Measurements from ENCODE around the gene PTHLH. TPM values are rescaled to one million over a fixed set of nuclear protein-coding genes. Genes with fewer than 3 reads are reported as not detected.

PTHLH gene
- total and polyA plus RNA-seq, 2 donors (not counting 3 experiments of a cell fraction or from before 2014, with no cell fraction given) = 0.60 to 0.65 TPM

DNA sequence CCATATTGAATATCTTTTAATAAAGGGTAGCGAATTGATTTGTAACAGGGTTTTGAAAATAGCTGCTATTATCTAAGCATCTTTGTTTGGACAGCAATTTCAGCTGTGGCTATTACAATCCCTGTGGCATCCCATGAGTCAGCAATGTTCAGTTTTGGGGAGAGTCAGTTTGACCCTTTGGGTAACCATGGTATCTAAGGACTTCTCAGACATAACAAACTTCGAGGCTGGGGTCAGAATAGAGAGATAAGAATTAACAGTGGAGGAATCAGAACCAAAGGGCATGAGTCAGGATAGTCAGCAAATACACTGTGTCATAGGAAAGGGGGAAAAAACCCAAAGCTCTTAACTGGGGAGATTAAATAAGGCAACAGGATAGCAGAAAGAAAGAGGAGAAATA, 11.7 kb upstream of the PTHLH start:
- peak; percentile 34 for DNase-seq (ENCODE audit: low read depth, low spot score)
- Histone ChIP-seq H3K27ac (ENCODE audit: insufficient read depth, low read depth, low read length) (no peak overlapping the region), H3K4me3 (replicated peaks in 1 of 3; ENCODE audit: insufficient read depth in 1 of 3, low read depth in 1 of 3, low read length in 3 of 3) (no peak overlapping the region), H3K4me1 (ENCODE audit: control insufficient read depth, extremely low read depth, insufficient read depth, low read length) (no peaks in the 10 kb centered on the region), H3K4me2 (ENCODE audit: insufficient read depth, low read length) (no peak overlapping the region), H2AFZ (ENCODE audit: low read depth, low read length) (no peak overlapping the region), H4K20me1 (replicated peaks; ENCODE audit: control insufficient read depth, extremely low read depth, insufficient read depth, low read length) (no peaks in the 10 kb centered on the region), H3K27me3 (ENCODE audit: control insufficient read depth in 2 of 2, insufficient read depth in 2 of 2, low read length in 2 of 2) (no peaks in the 10 kb centered on the region), H3K9ac (replicated peaks; ENCODE audit: extremely low read depth, insufficient read depth, low read length) (no peak overlapping the region), H3K79me2 (ENCODE audit: control insufficient read depth, insufficient read depth, low read length) (no peaks in the 10 kb centered on the region), H3K9me1 (replicated peaks; ENCODE audit: control insufficient read depth, extremely low read depth, insufficient read depth, low read length) (no peaks in the 10 kb centered on the region), H3K36me3 (ENCODE audit: control insufficient read depth in 2 of 2, extremely low read depth in 1 of 2, insufficient read depth in 2 of 2, low read length in 2 of 2) (no peaks in the 10 kb centered on the region), H3K9me3 (replicated peaks; ENCODE audit: control insufficient read depth, insufficient read depth, low read length) (no peaks in the 10 kb centered on the region)
- dilution Hi-C loops (cut with MboI; ENCODE audit: extremely low pct_ligation_motif_present, low sequenced_read_pairs) = no loop called here
- POLR2A ChIA-PET = no interaction called here
- CTCF ChIA-PET = interaction anchor here (1.2 kb wide), 1 partner anchor 186 kb away, joined by 3 read pairs; no protein-coding TSS in a partner anchor
- no TSS peak for BruUV-seq (replicated peaks)
- FAIRE-seq = no peak
- intact Hi-C loops (cut with micrococcal nuclease) = no loop called here
- peak; percentile 64 for TF ChIP-seq FOS (IDR thresholded peaks at IDR 0.05; ENCODE audit: borderline replicate concordance, insufficient read depth, low read length)
- peak; percentile 84 for TF ChIP-seq GATA2 (IDR thresholded peaks at IDR 0.05; ENCODE audit: insufficient read depth, insufficient read length, low read depth, low read length)
- no peak for TF ChIP-seq POLR2AphosphoS5 (IDR thresholded peaks at IDR 0.05; ENCODE audit: insufficient read depth, low read depth, low read length)

DNA sequence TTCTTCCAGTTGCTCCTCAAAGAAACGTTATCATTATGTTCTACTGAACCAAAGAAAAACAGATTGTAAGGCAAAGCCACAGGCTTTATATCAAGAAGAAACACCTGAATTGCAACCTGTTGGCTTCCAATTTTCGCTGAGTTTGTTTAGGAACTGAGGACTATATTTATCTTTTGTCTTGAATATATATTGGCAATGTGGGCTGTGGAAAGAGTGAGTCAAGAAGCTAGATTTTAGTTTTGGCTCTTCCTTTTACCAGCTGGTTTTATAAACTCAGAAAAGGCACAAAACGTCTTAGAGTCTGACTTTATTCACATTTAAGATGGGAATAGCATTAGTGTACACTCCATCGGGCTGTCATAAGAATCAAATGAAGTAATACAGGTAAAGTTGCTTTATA, 10.4 kb upstream of the PTHLH start:
- Histone ChIP-seq H3K9me3 (replicated peaks; ENCODE audit: control insufficient read depth, insufficient read depth, low read length) (no peaks in the 10 kb centered on the region), H3K36me3 (ENCODE audit: control insufficient read depth in 2 of 2, extremely low read depth in 1 of 2, insufficient read depth in 2 of 2, low read length in 2 of 2) (no peaks in the 10 kb centered on the region), H3K27me3 (ENCODE audit: control insufficient read depth in 2 of 2, insufficient read depth in 2 of 2, low read length in 2 of 2) (no peaks in the 10 kb centered on the region), H3K4me2 (ENCODE audit: insufficient read depth, low read length) (no peak overlapping the region), H3K79me2 (ENCODE audit: control insufficient read depth, insufficient read depth, low read length) (no peaks in the 10 kb centered on the region), H2AFZ (ENCODE audit: low read depth, low read length) (no peak overlapping the region), H3K4me1 (ENCODE audit: control insufficient read depth, extremely low read depth, insufficient read depth, low read length) (no peaks in the 10 kb centered on the region), H3K9ac (replicated peaks; ENCODE audit: extremely low read depth, insufficient read depth, low read length) (no peak overlapping the region), H3K27ac (ENCODE audit: insufficient read depth, low read depth, low read length) (no peak overlapping the region), H3K4me3 (replicated peaks in 1 of 3; ENCODE audit: insufficient read depth in 1 of 3, low read depth in 1 of 3, low read length in 3 of 3) (no peak overlapping the region), H3K9me1 (replicated peaks; ENCODE audit: control insufficient read depth, extremely low read depth, insufficient read depth, low read length) (no peaks in the 10 kb centered on the region), H4K20me1 (replicated peaks; ENCODE audit: control insufficient read depth, extremely low read depth, insufficient read depth, low read length) (no peaks in the 10 kb centered on the region)
- DNase-seq (ENCODE audit: low read depth, low spot score) = no peak
- ChIA-PET POLR2A (no interaction called here), CTCF (interaction anchor here (0.7 kb wide), 1 partner anchor 173 kb away, joined by 3 read pairs; no protein-coding TSS in a partner anchor)
- intact Hi-C loops (cut with micrococcal nuclease) = no loop called here
- FAIRE-seq = no peak
- TF ChIP-seq JUN (IDR thresholded peaks at IDR 0.05; ENCODE audit: borderline replicate concordance, insufficient read depth, insufficient read length, low read depth) (no peak), FOS (IDR thresholded peaks at IDR 0.05; ENCODE audit: borderline replicate concordance, insufficient read depth, low read length) (no peak), GATA2 (IDR thresholded peaks at IDR 0.05; ENCODE audit: insufficient read depth, insufficient read length, low read depth, low read length) (no peak), EZH2 (IDR thresholded peaks at IDR 0.05; ENCODE audit: borderline replicate concordance, low read depth, low read length, severe bottlenecking) (no peak), POLR2A (IDR thresholded peaks at IDR 0.05; ENCODE audit: low read depth, low read length) (no peak), MYC (IDR thresholded peaks at IDR 0.05; ENCODE audit: low read depth, low read length) (no peak), POLR2AphosphoS5 (IDR thresholded peaks at IDR 0.05; ENCODE audit: insufficient read depth, low read depth, low read length) (no peak)
- TF ChIP-seq, protein P1, sequence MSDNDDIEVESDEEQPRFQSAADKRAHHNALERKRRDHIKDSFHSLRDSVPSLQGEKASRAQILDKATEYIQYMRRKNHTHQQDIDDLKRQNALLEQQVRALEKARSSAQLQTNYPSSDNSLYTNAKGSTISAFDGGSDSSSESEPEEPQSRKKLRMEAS (IDR thresholded peaks at IDR 0.05; ENCODE audit: insufficient read depth, insufficient read length) = no peak
- TF ChIP-seq, protein P2, sequence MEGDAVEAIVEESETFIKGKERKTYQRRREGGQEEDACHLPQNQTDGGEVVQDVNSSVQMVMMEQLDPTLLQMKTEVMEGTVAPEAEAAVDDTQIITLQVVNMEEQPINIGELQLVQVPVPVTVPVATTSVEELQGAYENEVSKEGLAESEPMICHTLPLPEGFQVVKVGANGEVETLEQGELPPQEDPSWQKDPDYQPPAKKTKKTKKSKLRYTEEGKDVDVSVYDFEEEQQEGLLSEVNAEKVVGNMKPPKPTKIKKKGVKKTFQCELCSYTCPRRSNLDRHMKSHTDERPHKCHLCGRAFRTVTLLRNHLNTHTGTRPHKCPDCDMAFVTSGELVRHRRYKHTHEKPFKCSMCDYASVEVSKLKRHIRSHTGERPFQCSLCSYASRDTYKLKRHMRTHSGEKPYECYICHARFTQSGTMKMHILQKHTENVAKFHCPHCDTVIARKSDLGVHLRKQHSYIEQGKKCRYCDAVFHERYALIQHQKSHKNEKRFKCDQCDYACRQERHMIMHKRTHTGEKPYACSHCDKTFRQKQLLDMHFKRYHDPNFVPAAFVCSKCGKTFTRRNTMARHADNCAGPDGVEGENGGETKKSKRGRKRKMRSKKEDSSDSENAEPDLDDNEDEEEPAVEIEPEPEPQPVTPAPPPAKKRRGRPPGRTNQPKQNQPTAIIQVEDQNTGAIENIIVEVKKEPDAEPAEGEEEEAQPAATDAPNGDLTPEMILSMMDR (IDR thresholded peaks at IDR 0.05; ENCODE audit: extremely low read depth in 1 of 2, insufficient read depth in 1 of 2, low read depth in 1 of 2, low read length in 2 of 2) = no peak
- dilution Hi-C loops (cut with MboI; ENCODE audit: extremely low pct_ligation_motif_present, low sequenced_read_pairs) = no loop called here
- no TSS peak for BruUV-seq (replicated peaks)
